T47D (cell line): ENCODE data around the gene STRADA.

Experiments
- DNase-seq, 2 experiments: peaks; one replicate each; pipeline versions ENCODE4 v3.0.0 to v3.0.0-alpha.2; 2011 to 2012; ENCODE audit warnings: low read depth in 1 of 2, low spot score in 1 of 2
- JUND ChIP-seq: IDR thresholded peaks from 2 replicates; pipeline ENCODE4 v1.6.1; 2012; ENCODE audit warnings: low read depth
- in situ Hi-C: cut with HindIII; loops from 2 replicates; pipeline ENCODE4 v1.10.0; 2016; ENCODE audit warnings: low sequenced_read_pairs, low pct_unique_long_range_greater_than_20kb

The STRADA gene, protein sequence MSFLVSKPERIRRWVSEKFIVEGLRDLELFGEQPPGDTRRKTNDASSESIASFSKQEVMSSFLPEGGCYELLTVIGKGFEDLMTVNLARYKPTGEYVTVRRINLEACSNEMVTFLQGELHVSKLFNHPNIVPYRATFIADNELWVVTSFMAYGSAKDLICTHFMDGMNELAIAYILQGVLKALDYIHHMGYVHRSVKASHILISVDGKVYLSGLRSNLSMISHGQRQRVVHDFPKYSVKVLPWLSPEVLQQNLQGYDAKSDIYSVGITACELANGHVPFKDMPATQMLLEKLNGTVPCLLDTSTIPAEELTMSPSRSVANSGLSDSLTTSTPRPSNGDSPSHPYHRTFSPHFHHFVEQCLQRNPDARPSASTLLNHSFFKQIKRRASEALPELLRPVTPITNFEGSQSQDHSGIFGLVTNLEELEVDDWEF

DNA sequence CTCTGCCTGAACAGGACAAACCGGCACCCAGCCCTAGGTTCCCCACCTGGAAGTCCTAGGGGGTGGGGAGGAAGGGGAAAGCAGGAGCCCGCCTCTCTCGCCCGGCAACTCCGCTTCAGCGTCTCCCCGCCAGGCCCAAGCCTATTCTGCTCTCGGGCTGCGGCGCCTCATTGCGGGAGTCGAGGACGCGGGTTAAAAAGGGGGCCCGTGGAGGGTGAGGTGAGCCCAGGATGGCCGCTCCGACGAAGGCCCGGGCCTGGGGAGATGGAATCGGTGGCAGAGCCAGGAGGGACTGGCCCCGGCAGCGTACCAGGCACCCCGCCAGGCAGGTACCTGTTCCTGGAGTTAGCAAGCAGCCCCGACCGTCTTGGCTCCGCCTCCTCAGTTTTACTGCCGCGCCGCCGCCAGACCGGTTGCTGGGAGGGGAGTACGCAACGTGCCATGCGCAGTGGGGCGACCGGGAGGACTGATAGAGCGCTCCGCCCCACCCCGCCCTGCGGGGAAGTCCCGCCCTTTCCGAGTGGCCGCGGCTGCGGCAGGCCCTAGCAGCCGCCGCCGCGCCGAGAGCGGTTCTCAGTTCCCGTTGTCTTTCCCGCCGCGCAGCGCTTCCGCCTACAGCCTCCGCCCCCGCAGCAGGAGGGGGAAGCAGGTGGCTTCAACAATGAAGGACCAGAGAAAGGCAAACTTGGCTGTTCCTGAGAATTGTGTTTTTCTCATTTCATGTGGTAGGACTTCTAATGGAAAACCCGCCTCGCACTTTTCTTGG is at the start of gene STRADA:
Gene STRADA, minus strand, starts transcription at position 392 of the 766 bp plus-strand sequence. CDS start 13,430 bp downstream, outside the sequence.
- no peak for TF ChIP-seq JUND
- in situ Hi-C loops = no loop called here
- DNase-seq = peak; percentile 91 to 100

DNA sequence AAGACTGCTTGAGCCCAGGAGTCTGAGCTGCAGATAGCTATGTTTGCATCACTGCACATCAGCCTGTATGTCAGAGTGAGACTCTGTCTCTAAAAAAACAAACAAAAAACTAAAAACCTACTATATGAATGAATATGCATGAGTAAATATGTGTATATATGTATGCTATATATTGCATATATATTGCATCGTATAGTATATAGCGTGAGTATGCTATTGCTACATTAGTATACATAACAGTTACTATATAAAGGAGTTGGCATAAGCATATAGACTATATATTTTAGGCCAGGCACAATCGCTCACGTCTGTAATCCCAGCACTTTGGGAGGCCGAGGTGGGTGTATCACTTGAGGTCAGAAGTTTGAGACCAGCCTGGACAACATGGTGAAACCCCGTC is 48.5 kb upstream of the STRADA start:
- TF ChIP-seq JUND = no peak
- in situ Hi-C loops = no loop called here
- DNase-seq = no peak

DNA sequence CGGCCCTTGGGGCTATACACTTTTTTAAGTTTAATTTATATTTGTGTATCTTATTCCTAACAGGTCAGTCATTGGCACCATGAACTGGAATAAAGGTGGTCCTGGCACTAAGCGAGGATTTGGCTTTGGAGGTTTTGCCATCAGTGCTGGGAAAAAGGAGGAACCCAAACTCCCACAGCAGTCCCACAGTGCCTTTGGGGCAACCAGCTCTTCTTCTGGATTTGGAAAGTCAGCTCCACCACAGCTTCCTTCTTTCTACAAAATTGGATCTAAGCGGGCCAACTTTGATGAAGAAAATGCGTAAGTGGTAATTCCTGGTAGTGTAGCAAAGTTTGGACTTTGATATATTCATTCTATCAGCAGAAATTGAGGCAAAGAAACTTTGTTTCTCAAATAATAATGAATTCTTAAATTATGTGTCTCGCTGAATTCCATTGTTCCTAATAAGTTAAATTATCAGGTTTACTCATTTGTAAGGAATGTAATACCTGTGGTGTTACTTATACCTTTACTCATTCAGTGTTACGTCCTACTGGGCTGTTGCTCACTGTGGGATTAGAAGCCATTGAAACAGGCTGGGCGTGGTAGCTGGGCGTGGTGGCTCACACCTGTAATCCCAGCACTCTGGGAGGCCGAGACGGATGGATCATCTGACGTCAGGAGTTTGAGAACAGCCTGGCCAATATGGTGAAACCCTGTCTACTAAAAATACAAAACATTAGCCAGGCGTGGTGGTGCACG is 45.5 kb upstream of the STRADA start:
- no peak for TF ChIP-seq JUND
- no peak for DNase-seq
- in situ Hi-C loops = no loop called here

DNA sequence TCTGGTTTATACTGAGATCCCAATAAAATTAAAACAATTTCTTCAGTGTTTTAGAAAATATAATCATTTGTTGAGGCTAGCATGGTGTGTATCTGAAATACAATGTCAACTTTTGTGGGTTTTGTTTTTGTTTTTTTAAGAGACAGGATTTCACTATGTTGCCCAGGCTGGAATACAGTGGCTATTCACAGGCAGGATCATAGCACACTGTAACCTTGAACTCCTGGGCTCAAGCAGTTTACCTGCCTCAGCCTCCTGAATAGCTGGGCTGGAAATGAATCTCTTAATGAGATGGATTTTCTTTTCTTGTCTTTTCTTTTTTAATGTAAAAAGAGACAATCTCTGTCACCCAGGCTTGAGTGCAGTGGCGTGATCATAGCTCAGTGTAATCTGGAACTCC is 44.5 kb upstream of the STRADA start:
- no peak for TF ChIP-seq JUND
- in situ Hi-C loops = no loop called here
- no peak for DNase-seq

DNA sequence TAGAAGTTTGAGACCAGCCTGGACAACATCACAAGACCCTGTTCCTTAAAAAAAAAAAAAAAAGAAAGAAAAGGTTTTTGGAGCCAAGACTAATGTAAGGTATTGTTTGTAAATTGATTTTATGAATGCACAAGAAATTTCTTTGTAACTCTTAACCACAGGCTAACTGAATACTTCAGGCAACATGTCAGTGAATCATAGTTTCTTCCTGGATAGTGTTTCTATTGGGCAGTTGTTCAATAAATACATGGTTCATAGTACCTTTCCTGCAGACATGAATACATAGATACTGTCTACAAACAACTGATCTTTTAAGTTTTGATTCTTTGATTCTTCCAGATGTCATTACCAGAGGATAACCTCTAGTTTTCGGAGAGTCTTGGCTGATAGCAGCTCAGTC is 44.0 kb upstream of the STRADA start:
- DNase-seq = no peak
- in situ Hi-C loops = no loop called here
- TF ChIP-seq JUND = no peak

DNA sequence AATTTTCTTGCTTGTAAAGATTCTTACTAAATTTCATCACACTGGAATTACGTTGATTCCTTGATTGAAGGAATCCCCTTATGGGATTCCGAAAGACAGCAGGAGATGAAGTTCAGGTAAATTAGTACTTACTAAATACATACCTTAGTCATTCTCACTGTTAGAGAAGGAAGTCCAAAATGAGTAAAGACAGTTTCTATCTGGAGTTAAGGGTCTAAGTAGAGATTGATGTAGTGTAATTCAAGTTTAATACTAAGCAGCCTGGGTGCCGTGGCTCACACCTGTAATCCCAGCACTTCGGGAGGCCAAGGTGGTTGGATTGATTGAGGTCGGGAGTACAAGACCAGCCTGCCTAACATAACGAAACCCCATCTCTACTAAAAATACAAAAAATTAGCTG is 41.9 kb upstream of the STRADA start:
- TF ChIP-seq JUND = no peak
- in situ Hi-C loops = no loop called here
- DNase-seq = no peak

DNA sequence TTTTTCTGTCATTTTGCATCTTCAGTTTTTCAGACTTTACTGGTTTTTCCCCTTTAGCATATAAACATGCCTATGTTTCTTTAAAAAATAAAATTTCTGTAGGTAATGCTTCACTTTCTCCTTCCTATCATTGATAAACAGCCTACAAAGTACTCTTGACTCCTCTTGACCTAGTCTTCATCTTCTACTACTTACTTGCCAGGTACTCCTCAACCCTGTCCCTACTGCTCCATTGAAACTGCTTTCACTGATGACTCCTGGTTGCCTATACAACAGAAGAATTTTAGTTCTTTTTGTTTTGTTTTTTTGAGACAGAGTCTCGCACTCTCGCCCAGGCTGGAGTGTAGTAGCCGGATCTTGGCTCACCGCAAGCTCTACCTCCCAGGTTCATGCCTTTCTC is 39.3 kb upstream of the STRADA start:
- in situ Hi-C loops = no loop called here
- DNase-seq = no peak
- TF ChIP-seq JUND = no peak

DNA sequence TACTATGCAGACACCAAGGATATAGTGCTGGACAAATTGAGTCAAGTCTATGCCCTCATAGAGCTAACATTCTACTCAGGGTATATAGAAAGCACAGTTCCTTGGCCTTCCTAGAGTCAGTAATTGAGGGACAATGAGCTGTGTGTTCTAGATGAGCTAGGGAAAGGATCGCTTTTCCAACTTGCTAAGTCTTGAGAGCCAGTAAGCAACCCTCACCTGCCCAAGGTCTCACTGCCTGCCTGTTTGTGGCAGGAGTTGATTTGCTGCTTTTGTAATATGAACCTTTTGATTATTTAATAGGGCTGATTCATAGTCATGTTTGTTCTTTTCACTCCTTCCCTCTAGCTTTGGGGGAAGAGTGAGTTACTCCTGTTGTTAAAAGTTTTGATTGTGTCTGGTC is 38.9 kb upstream of the STRADA start:
- DNase-seq = peak in 1 of 2 experiments; percentile 41
- TF ChIP-seq JUND = no peak
- in situ Hi-C loops = no loop called here

DNA sequence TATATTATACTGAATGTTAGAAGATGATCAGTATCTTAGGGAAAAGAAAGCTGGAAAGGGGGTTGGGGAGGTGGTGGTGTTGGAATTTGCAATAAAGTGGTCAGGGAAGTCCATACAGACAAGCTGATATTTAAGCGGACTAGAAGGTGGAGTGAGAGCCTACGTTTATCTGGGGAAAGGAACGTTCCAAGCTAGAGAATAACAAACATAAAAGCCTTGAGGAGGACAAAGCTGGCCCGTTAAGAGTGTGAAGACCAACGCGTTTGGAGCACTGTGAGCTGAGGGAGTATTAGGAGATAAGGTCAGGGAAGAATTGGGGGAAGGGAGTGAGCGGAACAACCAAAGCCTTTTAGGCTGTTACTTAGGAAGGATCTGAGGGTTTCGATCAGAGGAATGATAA is 33.8 kb upstream of the STRADA start:
- TF ChIP-seq JUND = no peak
- in situ Hi-C loops = no loop called here
- no peak for DNase-seq

DNA sequence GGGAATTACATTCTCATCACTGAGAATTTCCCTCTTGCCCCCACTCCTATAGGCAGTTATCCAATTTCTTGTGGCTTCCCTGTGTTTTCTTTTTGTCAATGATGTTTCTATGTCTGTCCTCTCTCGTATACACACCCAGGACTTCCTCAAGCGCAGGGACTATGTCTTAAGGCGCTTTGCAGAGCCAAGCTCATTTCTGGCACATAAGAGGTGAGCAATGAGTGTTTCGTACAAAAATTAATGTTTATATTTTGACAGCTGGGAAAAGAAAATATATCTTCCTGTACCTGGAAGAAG is 33.3 kb upstream of the STRADA start:
- in situ Hi-C loops = no loop called here
- TF ChIP-seq JUND = no peak
- DNase-seq = peak in 1 of 2 experiments; percentile 26

DNA sequence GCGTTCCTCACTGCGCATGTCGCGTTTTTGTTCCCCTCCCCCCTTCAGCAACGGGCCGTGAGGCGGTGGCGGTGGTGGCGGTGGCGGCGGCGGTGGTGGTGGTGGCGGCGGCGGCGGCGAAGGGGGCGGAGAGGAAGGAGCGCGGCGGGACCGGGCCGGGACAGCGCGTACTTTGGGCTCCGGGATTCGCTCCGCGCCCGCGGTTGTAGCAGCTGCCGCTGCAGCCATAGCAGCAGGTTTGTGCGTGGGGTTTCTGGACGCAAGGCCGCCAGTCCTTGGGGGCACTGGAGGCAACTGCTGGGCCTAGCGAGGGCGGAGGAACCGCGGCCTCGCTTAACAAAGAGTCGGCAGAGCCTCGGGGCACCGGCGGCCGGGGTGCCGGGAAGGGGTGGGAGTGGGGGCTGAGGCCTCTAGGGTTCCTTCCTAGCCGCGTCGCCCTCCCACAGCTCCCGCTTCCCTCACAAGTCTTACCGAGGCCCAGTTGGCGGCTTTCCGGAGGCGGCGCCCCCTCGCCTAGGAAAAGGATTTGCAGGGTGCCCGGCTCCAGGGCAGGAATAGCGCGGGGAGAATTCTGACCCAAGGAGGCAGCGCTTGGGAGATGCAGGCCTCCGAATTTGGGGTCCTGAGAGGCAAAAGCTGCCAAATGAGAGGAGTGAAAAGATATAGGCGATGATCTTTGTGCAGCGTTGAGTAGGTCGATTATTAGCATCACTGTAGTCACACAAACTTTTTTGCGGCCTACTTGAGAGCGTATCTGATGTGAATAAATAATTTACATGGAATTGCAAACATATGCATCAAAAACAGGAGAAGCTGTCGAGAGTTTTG is 32.8 kb upstream of the STRADA start, which contains the start of gene DDX42:
Gene DDX42, plus strand, starts transcription at position 30 of the 828 bp plus-strand sequence. CDS start 12,880 bp downstream, outside the sequence.
- in situ Hi-C loops = no loop called here
- TF ChIP-seq JUND = no peak
- DNase-seq = peak in 1 of 2 experiments; percentile 66
